Stimulated activated CD4-positive, alpha-beta T cell treated with anti-CD3 and anti-CD28 coated beads, TNF-alpha, amount 100 ng/mL, for 1 hour (primary cell): ENCODE data around the gene RGL1.

Experiments used
- DNase-seq, 3 donors: peaks; one replicate each; pipeline ENCODE4 v3.0.0-alpha.2; 2020; ENCODE audit warnings: low read depth in 3 of 3, low spot score in 1 of 3

The RGL1 gene

DNA sequence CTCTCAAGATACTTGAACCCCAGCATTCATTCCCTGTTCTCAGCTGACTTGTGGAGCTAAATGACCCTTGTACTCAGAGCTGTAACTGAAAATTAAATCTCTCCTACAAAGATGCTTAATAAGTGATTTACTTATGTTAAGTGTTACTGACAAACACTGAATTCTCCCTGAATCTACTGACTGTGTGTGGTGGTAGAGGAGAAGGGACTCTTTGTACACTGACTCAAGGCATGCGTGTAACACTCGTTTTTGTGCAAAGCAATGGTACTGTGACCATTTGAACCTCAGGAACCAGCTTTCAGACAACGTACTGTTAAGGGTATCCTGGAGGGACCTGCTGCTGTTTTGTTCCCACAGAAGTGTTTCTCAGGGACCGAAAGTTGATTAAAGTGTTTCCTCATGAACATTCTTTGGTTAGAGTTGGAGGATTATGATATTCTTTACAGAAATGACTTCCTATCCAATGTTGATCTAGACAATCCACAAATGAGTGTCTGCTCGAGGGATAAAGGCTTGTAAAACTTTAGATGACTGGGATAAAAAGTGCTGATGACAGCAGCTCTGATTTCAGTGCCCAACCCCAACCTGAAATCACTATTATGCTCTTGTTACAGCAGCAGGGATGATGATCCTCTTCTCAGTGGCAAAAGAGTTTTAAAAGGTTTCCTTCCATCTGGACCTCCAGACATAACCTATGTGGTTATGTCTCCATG, 12.8 kb downstream of the RGL1 start:
- no peak for DNase-seq

- no peak for DNase-seq
Observed at GRCh38 chr1:183819059-183819458, 14.1 kb downstream of the RGL1 start.

DNA sequence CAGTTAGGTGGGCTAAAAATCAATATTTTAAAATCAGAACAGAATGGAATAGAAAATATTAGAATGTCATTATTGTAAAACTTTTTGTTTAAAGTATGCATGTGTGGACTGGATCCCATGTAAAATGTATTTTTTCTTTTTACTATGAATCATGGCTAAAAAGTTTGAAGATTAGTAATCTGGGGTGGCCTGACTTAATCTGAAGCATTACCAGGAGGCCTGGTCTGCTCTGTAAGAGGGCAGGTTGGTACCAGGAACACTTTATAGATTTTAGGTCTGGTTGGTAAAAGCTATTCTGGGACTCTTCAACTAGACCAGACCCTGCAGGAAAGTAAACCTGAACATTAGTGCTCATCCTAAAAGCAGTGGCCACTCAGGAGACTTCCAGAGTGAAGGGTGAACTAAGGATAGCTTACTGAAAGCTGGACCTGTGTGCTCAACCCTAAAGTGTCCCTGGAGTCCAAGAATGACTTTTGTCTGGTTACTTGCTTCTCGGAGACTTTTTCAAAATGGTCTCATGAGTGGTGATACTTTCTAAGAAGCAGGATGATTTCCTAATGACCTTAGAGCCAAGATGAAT, 16.5 kb downstream of the RGL1 start:
- no peak for DNase-seq

GRCh38 chr1:183821889-183822611, 17.1 kb downstream of the RGL1 start:
- no peak for DNase-seq

GRCh38 chr1:183824291-183824690, 19.4 kb downstream of the RGL1 start:
- no peak for DNase-seq

GRCh38 chr1:183827801-183828200, 22.9 kb downstream of the RGL1 start:
- DNase-seq = no peak

GRCh38 chr1:183830389-183830788, 25.5 kb downstream of the RGL1 start:
- DNase-seq = no peak

- no peak for DNase-seq
Observed at GRCh38 chr1:183831311-183831710, 26.4 kb downstream of the RGL1 start.

- DNase-seq = no peak
Observed at GRCh38 chr1:183832459-183832858, 27.5 kb downstream of the RGL1 start.

- no peak for DNase-seq
Observed at GRCh38 chr1:183834568-183834967, 29.6 kb downstream of the RGL1 start.

DNA sequence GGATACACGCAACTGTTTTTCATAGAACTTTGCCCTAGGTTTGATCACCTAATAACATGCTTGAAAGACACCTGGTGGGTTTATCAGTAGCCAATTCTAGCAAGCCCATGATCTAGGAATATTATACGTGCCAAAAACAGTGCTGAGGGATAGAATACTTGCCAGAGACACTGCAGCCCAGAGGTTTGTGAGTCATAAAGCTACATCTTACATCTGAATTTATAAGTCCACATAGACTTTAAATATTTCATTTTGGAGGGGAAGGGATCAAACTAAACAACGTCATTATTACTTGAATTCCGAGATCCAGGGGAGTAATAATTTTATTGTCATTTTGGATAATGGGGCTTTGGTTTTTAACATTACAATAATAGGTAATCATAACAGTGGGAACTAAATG, 31.7 kb downstream of the RGL1 start:
- no peak for DNase-seq

- DNase-seq = no peak
Observed at GRCh38 chr1:183837062-183837461, 32.1 kb downstream of the RGL1 start.

DNA sequence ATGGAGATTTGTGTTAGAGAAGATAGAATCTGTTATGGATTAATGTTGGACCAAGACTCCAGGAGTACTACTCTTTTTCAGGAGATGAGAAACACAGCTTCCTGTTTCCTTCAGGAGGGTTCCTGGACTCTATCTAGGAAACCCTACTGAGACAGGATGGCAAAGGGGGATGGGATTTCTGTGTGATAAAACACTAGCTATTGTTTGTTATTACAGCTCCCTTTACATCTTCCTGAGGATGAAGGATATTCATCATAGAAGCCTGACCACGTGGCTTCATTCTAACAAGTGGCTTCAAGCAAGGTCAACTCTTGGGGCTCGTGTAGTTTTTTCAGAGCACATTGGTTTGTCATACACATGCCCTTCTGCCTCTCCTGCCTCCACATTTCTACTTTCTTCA, 33.3 kb downstream of the RGL1 start:
- DNase-seq = no peak

DNA sequence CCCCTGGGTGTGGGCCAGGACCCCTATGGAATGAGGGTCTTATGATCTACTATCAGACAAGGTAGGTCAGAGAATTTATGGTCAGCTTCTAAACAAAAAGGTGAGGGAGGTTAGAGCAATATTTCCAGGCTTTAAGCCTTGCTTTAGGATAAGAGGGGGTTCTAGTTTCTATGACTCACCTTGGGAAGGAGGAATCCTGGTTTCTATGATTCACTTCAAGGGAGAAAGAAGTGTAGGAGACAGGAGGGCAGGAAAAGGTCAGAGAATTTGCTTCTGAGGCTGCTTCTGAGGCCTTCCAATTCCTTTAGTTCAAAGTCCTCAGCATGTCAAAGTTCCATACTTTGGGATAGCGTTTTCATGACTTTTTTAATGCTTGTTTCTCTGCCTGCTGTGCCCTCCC, 35.2 kb downstream of the RGL1 start:
- DNase-seq = no peak

GRCh38 chr1:183841550-183841949, 36.6 kb downstream of the RGL1 start:
- no peak for DNase-seq

DNA sequence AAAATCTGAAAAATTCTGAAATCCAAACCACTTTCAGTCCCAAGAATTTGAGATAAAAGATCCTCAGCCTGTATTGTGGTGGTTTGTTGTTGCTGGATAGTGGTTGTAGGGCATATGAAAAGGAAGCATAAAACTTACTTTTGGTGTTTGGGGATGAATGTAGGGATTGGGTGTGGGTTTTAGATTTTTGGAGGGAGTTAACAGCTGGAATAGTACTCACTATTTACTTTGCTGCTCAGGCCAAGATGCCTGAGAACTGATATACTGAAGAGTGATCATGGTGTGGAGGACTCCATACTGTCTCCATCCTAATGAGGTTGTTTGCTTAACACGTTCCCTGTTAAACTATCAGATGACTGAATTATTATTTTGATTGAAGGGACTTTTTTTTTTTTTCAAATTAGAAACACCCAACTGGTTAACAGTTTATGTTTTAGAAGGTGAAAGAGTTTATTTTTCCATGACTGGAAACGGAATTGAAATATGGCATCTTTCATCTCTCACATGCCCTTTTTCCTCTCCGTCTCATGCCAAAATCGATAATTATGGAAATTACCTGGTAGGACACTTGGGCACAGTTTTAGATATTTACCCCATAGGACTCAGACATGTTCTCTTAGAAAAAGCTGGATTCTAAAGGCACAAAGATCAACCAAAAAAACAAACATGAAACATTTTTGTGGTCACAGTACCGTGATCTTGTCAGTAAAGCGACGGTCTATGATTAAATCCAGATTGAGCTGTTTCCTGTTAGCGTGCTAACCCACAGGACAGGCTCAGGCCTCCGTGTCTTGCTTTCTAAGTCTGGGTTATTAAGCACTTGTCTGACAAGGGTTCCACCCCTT, 37.3 kb downstream of the RGL1 start:
- no peak for DNase-seq

- no peak for DNase-seq
Observed at GRCh38 chr1:183842795-183843144, 37.9 kb downstream of the RGL1 start.

DNA sequence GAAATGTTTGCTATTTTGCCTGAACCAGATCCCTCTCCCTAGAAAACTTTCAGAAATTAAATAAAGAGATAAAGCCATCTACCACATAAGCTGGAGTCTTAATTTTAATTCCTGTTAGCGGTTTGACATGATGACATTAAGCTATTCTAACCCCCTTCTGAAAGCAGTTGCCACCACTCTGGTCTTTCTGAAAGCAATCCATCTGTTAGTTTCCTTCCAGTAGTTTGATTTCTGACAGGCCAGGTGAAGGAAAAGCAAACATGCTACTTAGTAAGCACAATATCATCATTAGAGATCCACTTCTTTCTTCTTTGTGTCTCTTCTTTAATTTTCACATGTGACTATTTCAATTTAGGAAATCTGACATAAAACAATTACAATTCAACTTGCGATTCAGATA, 39.9 kb downstream of the RGL1 start:
- DNase-seq = no peak

DNA sequence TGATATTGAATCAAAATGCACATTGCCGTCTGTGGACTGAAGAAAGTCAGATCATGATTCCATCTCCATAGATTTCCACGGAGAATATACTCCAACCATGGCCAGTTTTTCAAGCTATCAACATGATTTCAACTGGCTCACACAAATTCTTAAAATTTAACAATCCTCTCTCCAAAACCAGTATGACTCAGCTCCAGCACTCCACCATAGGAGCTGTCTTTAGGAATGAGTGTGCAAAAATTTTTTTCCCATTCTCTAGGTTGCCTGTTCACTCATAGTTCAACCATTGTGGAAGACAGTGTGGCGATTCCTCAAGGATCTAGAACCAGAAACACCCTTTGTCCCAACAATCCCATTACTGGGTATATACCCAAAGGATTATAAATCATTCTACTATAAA, 40.8 kb downstream of the RGL1 start:
- no peak for DNase-seq

GRCh38 chr1:183847641-183848040, 42.7 kb downstream of the RGL1 start:
- no peak for DNase-seq

- DNase-seq = no peak
Observed at GRCh38 chr1:183850852-183851251, 45.9 kb downstream of the RGL1 start.

- DNase-seq = no peak
Observed at GRCh38 chr1:183859119-183859518, 54.2 kb downstream of the RGL1 start.
